Neural crest cell (in vitro differentiated cells): ENCODE results near the gene LRMDA. TPM values are rescaled to one million over a fixed set of nuclear protein-coding genes. Genes with fewer than 3 reads are reported as not detected.

Source experiments
- DNase-seq: peaks from one replicate; pipeline ENCODE4 v3.0.0; 2021; ENCODE audit warnings: low read depth, mixed read lengths, low spot score
- H3K27ac Mint-ChIP-seq: one replicate; pipeline ENCODE4 v1.8.0; 2021; ENCODE audit warnings: mild to moderate bottlenecking, mixed read lengths; ENCODE audit not compliant: unreplicated experiment
- H3K27me3 Mint-ChIP-seq: 2 replicates; pipeline ENCODE4 v1.8.0; 2021; ENCODE audit warnings: low read depth, mild to moderate bottlenecking, mixed read lengths
- H3K36me3 Mint-ChIP-seq: 2 replicates; pipeline ENCODE4 v1.8.0; 2021; ENCODE audit warnings: low read depth, mild to moderate bottlenecking, mixed read lengths
- H3K4me1 Mint-ChIP-seq: 2 replicates; pipeline ENCODE4 v1.8.0; 2021; ENCODE audit warnings: mixed read lengths
- H3K4me3 Mint-ChIP-seq: one replicate; pipeline ENCODE4 v1.8.0; 2021; ENCODE audit warnings: mild to moderate bottlenecking, mixed read lengths
- H3K9me3 Mint-ChIP-seq: 2 replicates; pipeline ENCODE4 v1.8.0; 2021; ENCODE audit warnings: mixed read lengths
- total RNA-seq: library from RNA; stranded (reverse); gene quantifications from 2 replicates; pipeline ENCODE4 v1.2.1, GENCODE V29; 2021
- TF ChIP-seq, protein P1 (sequence below): fragments of 200-600 bp; sonication (generic); conservative IDR thresholded peaks from 2 replicates; pipeline ENCODE4 v1.5.0; 2021; ENCODE audit warnings: antibody characterized with exemption, mild to moderate bottlenecking

LRMDA gene
- total RNA-seq, 1 donor from 2014 or later, result 3.1 TPM

DNA sequence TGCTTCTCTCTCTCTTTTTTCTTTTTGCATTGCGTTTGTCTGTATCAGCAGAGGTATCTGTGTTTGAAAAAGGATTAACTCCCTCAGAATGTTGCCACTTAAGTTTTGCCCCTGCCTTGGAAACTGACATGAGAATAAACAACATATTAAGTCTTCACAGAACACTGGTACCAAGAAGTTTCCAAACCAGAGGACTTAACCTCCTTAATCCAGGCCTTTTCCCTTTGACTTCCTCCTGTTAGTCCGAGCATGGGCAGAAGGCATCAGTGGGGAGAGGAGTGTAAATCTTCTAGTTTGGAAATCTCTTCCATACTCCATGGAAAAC lies 681.4 kb downstream of the LRMDA start:
- no peak for DNase-seq
- Mint-ChIP-seq H3K36me3 (peaks cover 6% of the 10 kb centered on the region), H3K27me3 (no peaks in the 10 kb centered on the region), H3K4me1 (peaks cover 57% of the 10 kb centered on the region), H3K27ac (no peak overlapping the region), H3K9me3 (peaks cover 7% of the 10 kb centered on the region), H3K4me3 (no peak overlapping the region)
- TF ChIP-seq, protein P1, sequence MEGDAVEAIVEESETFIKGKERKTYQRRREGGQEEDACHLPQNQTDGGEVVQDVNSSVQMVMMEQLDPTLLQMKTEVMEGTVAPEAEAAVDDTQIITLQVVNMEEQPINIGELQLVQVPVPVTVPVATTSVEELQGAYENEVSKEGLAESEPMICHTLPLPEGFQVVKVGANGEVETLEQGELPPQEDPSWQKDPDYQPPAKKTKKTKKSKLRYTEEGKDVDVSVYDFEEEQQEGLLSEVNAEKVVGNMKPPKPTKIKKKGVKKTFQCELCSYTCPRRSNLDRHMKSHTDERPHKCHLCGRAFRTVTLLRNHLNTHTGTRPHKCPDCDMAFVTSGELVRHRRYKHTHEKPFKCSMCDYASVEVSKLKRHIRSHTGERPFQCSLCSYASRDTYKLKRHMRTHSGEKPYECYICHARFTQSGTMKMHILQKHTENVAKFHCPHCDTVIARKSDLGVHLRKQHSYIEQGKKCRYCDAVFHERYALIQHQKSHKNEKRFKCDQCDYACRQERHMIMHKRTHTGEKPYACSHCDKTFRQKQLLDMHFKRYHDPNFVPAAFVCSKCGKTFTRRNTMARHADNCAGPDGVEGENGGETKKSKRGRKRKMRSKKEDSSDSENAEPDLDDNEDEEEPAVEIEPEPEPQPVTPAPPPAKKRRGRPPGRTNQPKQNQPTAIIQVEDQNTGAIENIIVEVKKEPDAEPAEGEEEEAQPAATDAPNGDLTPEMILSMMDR, result no peak

DNA sequence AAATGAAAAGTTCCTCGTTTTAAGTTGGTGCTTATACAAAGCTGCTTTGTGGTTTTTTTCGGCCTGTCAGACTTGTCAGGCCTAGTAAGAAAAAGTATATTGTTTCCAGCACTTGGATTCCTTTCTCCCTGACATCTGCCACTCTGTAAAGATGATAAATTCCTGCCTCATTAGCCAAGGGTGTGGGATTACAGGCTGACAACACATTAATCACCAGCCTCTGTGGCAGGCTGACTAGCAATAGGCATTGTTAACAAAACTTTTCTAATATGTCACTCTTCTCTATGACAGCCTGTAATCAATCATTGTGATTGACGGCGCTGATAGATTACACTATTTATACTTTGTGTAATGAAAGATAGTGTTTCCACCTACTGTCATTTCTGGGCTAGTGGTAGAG lies 682.5 kb downstream of the LRMDA start:
- DNase-seq, result no peak
- Mint-ChIP-seq H3K9me3 (peaks cover 7% of the 10 kb centered on the region), H3K27ac (no peak overlapping the region), H3K36me3 (peaks cover 6% of the 10 kb centered on the region), H3K27me3 (no peaks in the 10 kb centered on the region), H3K4me3 (no peak overlapping the region), H3K4me1 (peaks cover 59% of the 10 kb centered on the region)
- TF ChIP-seq, protein P1, result no peak

DNA sequence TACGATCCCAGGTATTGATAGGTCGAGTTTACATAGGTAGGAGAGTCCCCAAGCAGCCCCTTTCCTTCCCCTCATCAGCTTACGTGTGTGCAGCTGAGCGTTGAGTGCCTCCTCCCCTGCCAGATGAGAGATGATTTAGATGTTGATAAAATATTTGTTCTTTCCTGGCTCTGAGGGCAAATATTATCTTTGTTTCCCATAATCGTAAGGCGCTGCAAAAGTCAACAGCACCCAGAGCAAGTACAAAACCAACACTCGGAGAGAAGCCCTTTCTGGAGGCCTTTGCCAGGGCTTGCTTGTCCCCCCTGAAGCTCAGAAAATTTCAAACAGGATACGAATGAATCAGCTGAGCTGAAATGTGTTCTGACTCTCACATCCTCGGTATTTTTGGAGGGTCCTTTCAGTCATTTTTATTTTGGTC lies 683.2 kb downstream of the LRMDA start:
- peaks cover 6% of the 10 kb centered on the region for H3K36me3 Mint-ChIP-seq
- TF ChIP-seq, protein P1, result no peak
- no peaks in the 10 kb centered on the region for H3K27me3 Mint-ChIP-seq
- H3K27ac Mint-ChIP-seq, result no peak overlapping the region
- H3K4me3 Mint-ChIP-seq, result no peak overlapping the region
- H3K9me3 Mint-ChIP-seq, result peaks cover 7% of the 10 kb centered on the region
- peaks cover 56% of the 10 kb centered on the region for H3K4me1 Mint-ChIP-seq
- no peak for DNase-seq

DNA sequence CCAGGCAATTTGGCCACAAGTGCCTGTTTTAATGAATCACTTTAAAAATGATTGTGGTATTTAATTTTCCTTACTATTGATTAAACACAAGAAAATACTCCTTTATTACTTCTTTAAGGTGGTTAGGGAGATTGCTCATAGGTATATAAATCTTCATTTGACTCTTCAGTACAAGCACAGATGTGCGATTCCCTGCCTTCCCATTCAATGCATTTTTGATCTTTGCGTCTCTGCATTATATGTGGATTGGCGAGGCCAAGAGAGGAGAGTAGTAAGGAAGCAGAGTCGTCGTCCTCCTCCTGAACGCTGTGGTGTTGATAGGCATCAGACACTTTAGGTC lies 683.7 kb downstream of the LRMDA start:
- peaks cover 55% of the 10 kb centered on the region for H3K4me1 Mint-ChIP-seq
- H3K9me3 Mint-ChIP-seq, result peaks cover 7% of the 10 kb centered on the region
- H3K27me3 Mint-ChIP-seq, result no peaks in the 10 kb centered on the region
- H3K36me3 Mint-ChIP-seq, result peaks cover 6% of the 10 kb centered on the region
- no peak for DNase-seq
- TF ChIP-seq, protein P1, result no peak
- H3K4me3 Mint-ChIP-seq, result no peak overlapping the region
- H3K27ac Mint-ChIP-seq, result no peak overlapping the region

DNA sequence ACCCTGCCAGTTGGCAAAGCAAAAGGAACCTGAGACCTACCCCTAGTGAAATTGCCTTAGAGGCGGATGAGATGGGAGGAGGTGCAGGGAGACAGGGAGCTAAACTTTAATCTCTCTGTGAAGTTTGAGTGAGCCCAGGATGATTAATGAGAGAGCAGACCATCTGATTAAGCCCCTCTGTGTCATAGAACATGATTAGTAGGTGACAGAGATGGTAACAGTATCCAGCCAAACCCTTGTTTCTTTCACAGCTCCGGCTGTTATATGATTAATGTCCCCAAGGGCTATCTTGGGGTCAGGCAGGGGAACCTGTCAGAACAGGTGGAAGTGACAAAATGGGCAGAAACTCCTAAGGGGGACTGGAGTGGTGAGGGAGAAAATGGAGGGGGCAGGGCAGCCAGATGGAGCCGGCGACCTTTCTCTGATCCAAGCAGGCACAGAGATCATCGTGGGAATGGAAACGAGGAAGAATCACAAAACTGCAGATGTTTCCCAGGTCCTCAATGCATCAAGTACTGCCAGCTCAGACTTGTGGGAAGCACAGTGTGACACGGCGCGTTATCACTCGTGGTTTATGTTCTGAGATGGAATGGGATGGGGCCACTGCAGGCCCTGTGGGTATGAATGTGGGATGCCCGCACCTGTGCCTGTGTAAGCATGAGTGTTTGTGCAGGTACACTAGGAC lies 684.2 kb downstream of the LRMDA start:
- H3K36me3 Mint-ChIP-seq, result peaks cover 5% of the 10 kb centered on the region
- peaks cover 53% of the 10 kb centered on the region for H3K4me1 Mint-ChIP-seq
- H3K27me3 Mint-ChIP-seq, result no peaks in the 10 kb centered on the region
- TF ChIP-seq, protein P1, result no peak
- no peak overlapping the region for H3K27ac Mint-ChIP-seq
- DNase-seq, result no peak
- H3K9me3 Mint-ChIP-seq, result peaks cover 5% of the 10 kb centered on the region
- H3K4me3 Mint-ChIP-seq, result no peak overlapping the region
